ENCODE results near the gene CATSPERZ. TPM values are rescaled to one million over a fixed set of nuclear protein-coding genes. Genes with fewer than 3 reads are reported as not detected.

Gene CATSPERZ
- total RNA-seq, 4 donors from 2014 or later, result not detected

DNA sequence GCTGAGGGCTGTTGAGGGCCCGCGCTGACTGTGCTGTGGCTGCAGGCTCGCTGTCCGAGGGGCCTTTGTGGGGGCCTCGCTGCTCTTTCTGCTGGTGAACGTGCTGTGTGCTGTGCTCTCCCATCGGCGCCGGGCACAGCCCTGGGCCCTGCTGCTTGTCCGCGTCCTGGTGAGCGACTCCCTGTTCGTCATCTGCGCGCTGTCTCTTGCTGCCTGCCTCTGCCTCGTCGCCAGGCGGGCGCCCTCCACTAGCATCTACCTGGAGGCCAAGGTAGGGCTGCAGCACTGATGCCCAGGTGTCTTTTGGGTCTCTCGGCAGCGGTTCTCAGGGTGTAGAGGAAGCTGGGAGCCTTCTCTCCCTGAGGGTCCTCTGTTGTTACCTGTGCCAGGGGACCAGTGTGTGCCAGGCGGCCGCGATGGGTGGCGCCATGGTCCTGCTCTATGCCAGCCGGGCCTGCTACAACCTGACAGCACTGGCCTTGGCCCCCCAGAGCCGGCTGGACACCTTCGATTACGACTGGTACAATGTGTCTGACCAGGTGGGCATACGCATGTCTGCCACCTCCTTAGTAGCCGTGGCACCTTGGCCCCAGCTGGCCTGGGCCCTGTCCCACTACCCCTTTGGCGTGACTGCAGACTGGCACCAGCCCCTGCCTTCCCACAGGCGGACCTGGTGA, 12.3 kb upstream of the CATSPERZ start:
- H3K4me3 ChIP-seq (ENCODE audit: low read depth, poor library complexity, severe bottlenecking), result no peak overlapping the region
- intact Hi-C loops (cut with DNase I; ENCODE audit: low total_unique reads), result no loop called here
- WGBS, 2 donors, result 93 to 95% methylated on average over 26 to 31 of the region's 33 CpGs
- TF ChIP-seq, protein P1, sequence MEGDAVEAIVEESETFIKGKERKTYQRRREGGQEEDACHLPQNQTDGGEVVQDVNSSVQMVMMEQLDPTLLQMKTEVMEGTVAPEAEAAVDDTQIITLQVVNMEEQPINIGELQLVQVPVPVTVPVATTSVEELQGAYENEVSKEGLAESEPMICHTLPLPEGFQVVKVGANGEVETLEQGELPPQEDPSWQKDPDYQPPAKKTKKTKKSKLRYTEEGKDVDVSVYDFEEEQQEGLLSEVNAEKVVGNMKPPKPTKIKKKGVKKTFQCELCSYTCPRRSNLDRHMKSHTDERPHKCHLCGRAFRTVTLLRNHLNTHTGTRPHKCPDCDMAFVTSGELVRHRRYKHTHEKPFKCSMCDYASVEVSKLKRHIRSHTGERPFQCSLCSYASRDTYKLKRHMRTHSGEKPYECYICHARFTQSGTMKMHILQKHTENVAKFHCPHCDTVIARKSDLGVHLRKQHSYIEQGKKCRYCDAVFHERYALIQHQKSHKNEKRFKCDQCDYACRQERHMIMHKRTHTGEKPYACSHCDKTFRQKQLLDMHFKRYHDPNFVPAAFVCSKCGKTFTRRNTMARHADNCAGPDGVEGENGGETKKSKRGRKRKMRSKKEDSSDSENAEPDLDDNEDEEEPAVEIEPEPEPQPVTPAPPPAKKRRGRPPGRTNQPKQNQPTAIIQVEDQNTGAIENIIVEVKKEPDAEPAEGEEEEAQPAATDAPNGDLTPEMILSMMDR (IDR thresholded peaks at IDR 0.05), result no peak
- no peak for TF ChIP-seq POLR2A (IDR thresholded peaks at IDR 0.05)
- no peak for DNase-seq (ENCODE audit: low spot score in 2 of 2)

DNA sequence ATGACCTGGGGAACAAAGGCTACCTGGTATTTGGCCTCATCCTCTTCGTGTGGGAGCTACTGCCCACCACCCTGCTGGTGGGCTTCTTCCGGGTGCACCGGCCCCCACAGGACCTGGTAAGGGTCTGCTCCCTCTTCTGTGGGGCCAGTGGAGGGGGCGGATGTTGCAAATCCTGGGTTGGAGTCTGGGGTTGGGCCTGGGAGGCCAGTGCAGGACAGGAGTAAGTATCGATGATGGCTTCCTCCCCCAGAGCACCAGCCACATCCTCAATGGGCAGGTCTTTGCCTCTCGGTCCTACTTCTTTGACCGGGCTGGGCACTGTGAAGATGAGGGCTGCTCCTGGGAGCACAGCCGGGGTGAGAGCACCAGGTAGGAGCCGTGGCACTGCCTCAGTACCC, 11.8 kb upstream of the CATSPERZ start:
- WGBS, 2 donors, result 92 to 94% methylated on average over 9 of the region's 9 CpGs
- no peak for DNase-seq (ENCODE audit: low spot score in 2 of 2)
- no peak for TF ChIP-seq POLR2A (IDR thresholded peaks at IDR 0.05)
- TF ChIP-seq, protein P1 (IDR thresholded peaks at IDR 0.05), result no peak
- H3K4me3 ChIP-seq (ENCODE audit: low read depth, poor library complexity, severe bottlenecking), result no peak overlapping the region
- intact Hi-C loops (cut with DNase I; ENCODE audit: low total_unique reads), result no loop called here

DNA sequence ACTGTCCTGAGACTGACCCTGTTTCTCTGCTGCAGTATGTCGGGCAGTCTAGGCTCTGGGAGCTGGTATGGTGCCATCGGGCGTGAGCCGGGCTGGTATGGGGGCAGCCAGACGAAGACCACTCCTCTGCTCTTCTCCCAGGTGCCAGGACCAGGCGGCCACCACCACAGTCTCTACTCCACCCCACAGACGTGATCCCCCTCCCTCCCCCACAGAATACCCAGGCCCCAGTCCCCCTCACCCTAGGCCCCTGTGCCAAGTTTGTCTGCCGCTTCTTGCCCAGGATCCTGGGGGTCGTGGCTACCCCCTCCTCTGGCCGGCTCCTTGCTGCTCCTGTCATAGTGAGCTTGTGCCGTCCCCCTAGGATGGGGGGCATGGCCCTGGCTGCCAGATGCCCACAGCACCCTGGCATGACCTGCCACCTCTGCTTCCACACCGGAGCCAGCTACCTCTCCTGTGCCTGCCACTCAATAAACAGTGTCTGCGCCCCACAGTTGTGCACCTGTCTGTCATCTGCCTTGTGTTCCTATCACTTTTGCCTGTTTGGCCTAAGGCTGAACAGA, 11.1 kb upstream of the CATSPERZ start:
- TF ChIP-seq POLR2A (IDR thresholded peaks at IDR 0.05), result no peak
- TF ChIP-seq, protein P1 (IDR thresholded peaks at IDR 0.05), result no peak
- intact Hi-C loops (cut with DNase I; ENCODE audit: low total_unique reads), result no loop called here
- DNase-seq (ENCODE audit: low spot score in 2 of 2), result no peak
- 89 to 90% methylated on average over 13 of the region's 13 CpGs for WGBS, 2 donors
- no peak overlapping the region for H3K4me3 ChIP-seq (ENCODE audit: low read depth, poor library complexity, severe bottlenecking)

DNA sequence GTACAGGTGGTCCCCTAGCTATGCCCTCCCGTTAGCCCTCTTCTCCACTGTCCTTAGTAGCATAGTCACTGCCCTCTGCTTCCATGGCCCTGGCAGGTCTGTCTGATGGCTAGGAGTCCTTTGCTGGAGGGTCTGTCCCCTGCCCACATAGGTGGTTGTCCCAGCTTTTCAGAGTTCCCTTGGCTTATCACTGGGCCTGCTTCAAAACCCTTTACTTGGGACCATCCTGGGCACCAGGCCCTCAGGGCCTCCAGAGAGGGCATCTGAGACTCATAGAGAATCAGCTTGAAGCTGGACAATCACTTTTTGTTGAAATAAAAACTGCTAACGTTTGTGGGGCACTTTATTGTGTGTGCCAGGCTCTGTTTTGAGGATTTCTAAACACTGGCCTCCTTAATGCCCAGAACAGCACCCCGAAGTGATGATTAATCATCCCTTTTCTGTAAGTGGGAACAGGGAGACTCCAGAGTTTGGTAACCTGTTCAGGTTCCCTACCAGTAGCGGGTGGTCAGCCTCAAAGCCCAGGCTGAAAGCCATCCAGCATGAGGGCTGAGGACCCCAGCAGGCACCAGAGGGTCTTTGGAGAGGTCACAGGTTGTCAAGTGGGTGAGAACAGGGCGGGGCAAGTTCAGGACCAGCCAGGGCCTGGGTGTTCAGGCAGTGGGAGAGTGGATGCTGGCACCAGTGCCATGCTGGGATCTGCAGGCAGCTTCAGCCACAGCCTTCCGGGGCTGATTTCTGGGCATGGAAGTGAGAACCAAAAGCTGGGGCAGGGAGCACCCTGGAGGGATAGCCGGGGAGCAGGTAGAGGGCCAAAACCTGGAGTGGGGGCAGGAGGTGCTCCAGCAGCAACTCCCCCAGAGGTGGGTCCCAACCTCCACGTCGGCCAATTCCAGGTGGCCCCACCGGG, 9.6 kb upstream of the CATSPERZ start:
- intact Hi-C loops (cut with DNase I; ENCODE audit: low total_unique reads), result no loop called here

DNA sequence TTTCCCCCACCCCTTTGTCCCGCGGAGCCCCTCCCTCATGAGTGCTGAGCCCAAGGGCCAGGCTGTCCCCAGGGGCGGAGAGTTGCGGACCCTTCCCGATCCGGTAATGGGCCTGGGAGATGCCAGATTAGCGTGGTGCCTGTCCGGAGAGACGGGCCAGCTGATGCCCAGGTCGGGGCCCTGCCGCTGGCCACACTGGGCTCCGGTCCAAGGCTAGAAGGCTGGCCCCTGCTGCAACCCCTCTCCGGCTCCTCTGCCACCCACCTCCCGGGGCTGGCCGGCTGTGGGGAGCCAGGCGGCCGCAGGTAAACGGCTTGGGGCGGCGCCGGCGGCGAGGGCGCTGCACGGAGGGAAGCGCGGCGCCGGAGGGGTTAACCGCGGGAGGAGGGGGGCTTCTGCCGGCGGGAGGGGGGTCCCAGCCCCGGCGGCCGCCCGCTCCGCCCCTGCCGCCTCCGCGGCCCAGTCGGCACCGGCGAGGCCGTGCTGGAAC, 8.9 kb upstream of the CATSPERZ start, which contains the start of gene KCNK4:
TSS of gene KCNK4 (plus strand) at position 41 of the 490 bp plus-strand sequence. CDS start 1,717 bp downstream, outside the sequence.
- 16% methylated on average over 16 of the region's 45 CpGs; no CpG with 5 or more reads in 1 of the 2 donors for WGBS, 2 donors
- intact Hi-C loops (cut with DNase I; ENCODE audit: low total_unique reads), result no loop called here
- no peak for DNase-seq (ENCODE audit: low spot score in 2 of 2)
- TF ChIP-seq POLR2A (IDR thresholded peaks at IDR 0.05), result no peak
- TF ChIP-seq, protein P1 (IDR thresholded peaks at IDR 0.05), result no peak
- no peak within 1 kb of the TSS for H3K4me3 ChIP-seq (ENCODE audit: low read depth, poor library complexity, severe bottlenecking)

More for the DNA sequence above, 9.6 kb upstream of the CATSPERZ start:
- WGBS, 2 donors, result 51 to 58% methylated on average over 9 to 10 of the region's 10 CpGs
- H3K4me3 ChIP-seq (ENCODE audit: low read depth, poor library complexity, severe bottlenecking), result no peak overlapping the region
- TF ChIP-seq POLR2A (IDR thresholded peaks at IDR 0.05), result no peak
- TF ChIP-seq, protein P1 (IDR thresholded peaks at IDR 0.05), result no peak
- DNase-seq (ENCODE audit: low spot score in 2 of 2), result no peak

Measured in lower leg skin (tissue), 4 donors.